Mesendoderm (in vitro differentiated cells): ENCODE results near the gene TMEM254.

Experiments used
- DNase-seq: peaks from one replicate; pipeline ENCODE4 v3.0.0; 2013
- H2AK5ac ChIP-seq: 2 replicates; pipeline ENCODE4 v1.6.1; 2013; ENCODE audit warnings: low read length, inconsistent platforms
- H2BK120ac ChIP-seq: 2 replicates; pipeline ENCODE4 v1.6.1; 2013; ENCODE audit warnings: low read depth, mild to moderate bottlenecking, low read length, moderate library complexity, mixed read lengths
- H2BK15ac ChIP-seq: replicated peaks from 2 replicates; pipeline ENCODE4 v1.6.1; 2013; ENCODE audit warnings: low read depth, mild to moderate bottlenecking, moderate library complexity
- H2BK5ac ChIP-seq: 2 replicates; pipeline ENCODE4 v1.6.1; 2013; ENCODE audit warnings: low read length, inconsistent platforms
- H3K18ac ChIP-seq: 2 replicates; pipeline ENCODE4 v1.6.1; 2013; ENCODE audit warnings: mild to moderate bottlenecking, low read length, mixed read lengths
- H3K23ac ChIP-seq: one replicate; pipeline ENCODE4 v1.6.1; 2013; ENCODE audit warnings: low read length
- H3K27ac ChIP-seq: 2 replicates; pipeline ENCODE4 v1.5.1; 2013; ENCODE audit warnings: low read depth, mild to moderate bottlenecking, inconsistent platforms, low read length, moderate library complexity
- H3K27me3 ChIP-seq: 2 replicates; pipeline ENCODE4 v1.6.1; 2013; ENCODE audit warnings: low read length, control low read depth, mild to moderate bottlenecking, inconsistent platforms; ENCODE audit not compliant: insufficient read depth, poor library complexity
- H3K36me3 ChIP-seq: 2 replicates; pipeline ENCODE4 v1.6.1; 2013; ENCODE audit warnings: low read length, inconsistent platforms; ENCODE audit not compliant: control insufficient read depth, insufficient read depth
- H3K4ac ChIP-seq: one replicate; pipeline ENCODE4 v1.6.1; 2013; ENCODE audit warnings: low read depth, mild to moderate bottlenecking, low read length, moderate library complexity
- H3K4me1 ChIP-seq: 2 replicates; pipeline ENCODE4 v1.6.1; 2013; ENCODE audit warnings: low read depth, low read length, inconsistent platforms; ENCODE audit not compliant: control insufficient read depth
- H3K4me2 ChIP-seq: 2 replicates; pipeline ENCODE4 v1.6.1; 2013; ENCODE audit warnings: low read length
- H3K4me3 ChIP-seq: 2 replicates; pipeline ENCODE4 v1.5.1; 2013; ENCODE audit warnings: mild to moderate bottlenecking, low read length
- H3K56ac ChIP-seq: one replicate; pipeline ENCODE4 v1.6.1; 2013; ENCODE audit warnings: low read length
- H3K79me1 ChIP-seq: 2 replicates; pipeline ENCODE4 v1.6.1; 2013; ENCODE audit warnings: low read length, inconsistent platforms
- H3K79me2 ChIP-seq: 2 replicates; pipeline ENCODE4 v1.6.1; 2013; ENCODE audit warnings: mild to moderate bottlenecking, low read length; ENCODE audit not compliant: control insufficient read depth, insufficient read depth
- H3K9ac ChIP-seq: 2 replicates; pipeline ENCODE4 v1.6.1; 2013; ENCODE audit warnings: low read length, inconsistent platforms
- H4K5ac ChIP-seq: one replicate; pipeline ENCODE4 v1.6.1; 2013; ENCODE audit warnings: low read length
- H4K8ac ChIP-seq: one replicate; pipeline ENCODE4 v1.6.1; 2013; ENCODE audit warnings: low read depth, mild to moderate bottlenecking, control low read depth, low read length, moderate library complexity
- WGBS: extraction: QIAGEN DNeasy Blood & Tissue Kit; methylation state at CpG from one replicate; pipeline ENCODE4 v1.1.7; 2013; ENCODE audit warnings: low lambda C conversion rate, missing lambda C conversion rate; ENCODE audit not compliant: insufficient coverage; ENCODE audit errors: extremely low coverage; 5-methylcytosine and 5-hydroxymethylcytosine counted together

The TMEM254 gene

DNA sequence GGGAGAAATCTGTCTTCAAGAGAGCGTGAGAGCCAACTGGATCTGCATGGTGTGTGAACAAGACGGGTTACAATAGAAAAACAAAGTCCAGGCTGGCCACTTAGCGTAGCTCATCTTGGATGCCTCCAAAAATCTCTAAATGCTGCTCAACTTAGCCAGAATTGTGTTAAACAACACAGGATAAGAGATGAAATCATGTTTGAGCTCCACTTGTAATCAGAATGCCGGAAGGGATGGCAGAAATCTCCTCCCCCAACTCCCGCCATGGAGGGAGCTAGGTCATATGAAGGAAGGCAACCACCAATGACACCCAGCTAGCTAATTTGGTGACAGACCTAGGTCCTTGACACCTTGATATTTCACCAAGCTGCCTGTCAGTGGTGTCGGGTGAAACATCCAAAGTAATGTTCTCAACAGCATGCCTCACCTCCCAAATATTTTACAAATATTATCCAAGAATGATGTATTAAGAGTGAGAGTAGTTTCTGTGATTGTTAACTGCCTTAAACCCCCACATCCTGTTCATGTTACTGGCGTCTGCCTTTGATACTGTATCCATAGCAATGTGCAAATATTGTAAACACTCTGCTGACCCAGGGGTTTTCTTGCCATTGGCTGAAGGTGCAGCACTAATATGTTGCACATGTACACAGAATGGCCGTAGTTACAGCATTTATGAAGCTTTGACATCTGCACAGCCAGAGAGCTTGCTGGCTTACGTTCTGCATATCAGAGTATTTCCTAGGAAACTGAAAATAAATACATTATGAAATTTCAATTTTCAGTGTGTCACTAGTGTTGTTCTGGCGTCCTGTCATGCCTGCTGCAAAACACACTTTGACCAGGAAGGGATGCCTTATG lies 25.8 kb downstream of the TMEM254 start:
- no peaks in the 10 kb centered on the region for H3K4me1 ChIP-seq
- H3K23ac ChIP-seq, result no peak overlapping the region
- no peak overlapping the region for H2BK120ac ChIP-seq
- no peaks in the 10 kb centered on the region for H3K36me3 ChIP-seq
- no peak overlapping the region for H4K8ac ChIP-seq
- no CpG with 5 or more reads among the region's 10 CpGs for WGBS
- H3K18ac ChIP-seq, result no peak overlapping the region
- H4K5ac ChIP-seq, result no peak overlapping the region
- H3K79me1 ChIP-seq, result no peaks in the 10 kb centered on the region
- H3K4ac ChIP-seq, result no peak overlapping the region
- H3K27me3 ChIP-seq, result no peaks in the 10 kb centered on the region
- no peaks in the 10 kb centered on the region for H3K79me2 ChIP-seq
- no peak overlapping the region for H3K4me2 ChIP-seq
- H2BK15ac ChIP-seq, result no peak overlapping the region
- no peak overlapping the region for H3K9ac ChIP-seq
- no peak overlapping the region for H2BK5ac ChIP-seq
- no peak overlapping the region for H3K56ac ChIP-seq
- no peak overlapping the region for H3K27ac ChIP-seq
- peak; percentile 25 for DNase-seq
- no peak overlapping the region for H3K4me3 ChIP-seq
- H2AK5ac ChIP-seq, result no peak overlapping the region

DNA sequence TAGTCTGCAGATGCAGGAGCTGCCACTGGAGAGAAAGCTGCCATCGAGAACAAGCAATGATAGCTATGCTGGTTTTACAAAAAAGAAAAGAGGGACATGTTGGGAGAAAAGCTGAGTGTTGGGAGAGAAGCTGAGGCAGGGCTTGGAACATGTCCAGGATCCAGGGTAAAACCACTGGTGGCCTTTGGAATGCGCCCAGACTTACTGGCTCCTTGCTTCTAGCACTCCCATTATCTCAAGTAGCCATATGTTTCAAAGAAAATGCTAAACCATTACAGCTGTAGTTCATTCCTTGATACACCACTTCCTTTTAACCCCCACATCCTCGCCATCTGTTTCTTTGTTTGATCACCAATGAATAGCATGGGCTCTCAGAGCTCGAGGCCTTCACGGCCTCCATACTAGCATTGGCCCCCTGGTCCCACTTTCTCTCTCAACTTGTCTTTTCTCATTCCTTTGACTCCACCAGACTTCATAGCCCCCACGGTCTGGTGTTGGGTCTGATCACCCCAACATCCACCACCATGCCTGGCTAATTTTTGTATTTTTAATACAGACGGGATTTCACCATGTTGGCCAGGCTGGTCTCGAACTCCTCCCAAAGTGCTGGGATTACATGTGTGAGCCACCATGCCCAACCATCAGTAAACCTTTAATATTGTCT lies 30.2 kb downstream of the TMEM254 start:
- Histone ChIP-seq H2AK5ac (no peak overlapping the region), H3K56ac (no peak overlapping the region), H3K4me2 (no peak overlapping the region), H3K36me3 (no peaks in the 10 kb centered on the region), H2BK5ac (no peak overlapping the region), H3K23ac (no peak overlapping the region), H3K4me3 (no peak overlapping the region), H3K79me2 (no peaks in the 10 kb centered on the region), H3K79me1 (no peaks in the 10 kb centered on the region), H3K27ac (no peak overlapping the region), H4K8ac (no peak overlapping the region), H3K18ac (no peak overlapping the region), H3K9ac (no peak overlapping the region), H3K27me3 (no peaks in the 10 kb centered on the region), H2BK15ac (no peak overlapping the region), H3K4me1 (no peaks in the 10 kb centered on the region), H4K5ac (no peak overlapping the region), H3K4ac (no peak overlapping the region), H2BK120ac (no peak overlapping the region)
- peak; percentile 21 for DNase-seq
- WGBS, result no CpG with 5 or more reads among the region's 8 CpGs

DNA sequence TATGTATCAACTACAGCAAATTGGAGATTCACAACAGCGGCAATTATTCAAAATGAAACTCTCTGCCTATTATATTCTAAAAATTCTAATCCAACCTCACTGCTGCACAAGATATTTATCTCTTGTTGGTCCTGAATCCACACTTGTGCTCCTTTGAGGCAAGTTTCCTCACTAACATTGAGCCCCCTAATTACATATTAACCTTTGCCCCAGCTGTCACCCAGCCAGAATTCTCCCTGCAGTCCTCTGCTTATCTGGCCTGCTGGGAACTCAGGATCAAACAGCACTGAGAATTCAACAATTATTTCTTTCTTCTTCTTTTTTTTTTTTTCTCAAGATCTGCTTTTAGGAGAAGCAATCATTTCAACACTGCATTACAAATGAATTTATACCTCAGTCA lies 32.5 kb downstream of the TMEM254 start:
- Histone ChIP-seq H3K36me3 (no peaks in the 10 kb centered on the region), H3K27me3 (no peaks in the 10 kb centered on the region), H3K4me1 (no peaks in the 10 kb centered on the region), H2BK120ac (no peak overlapping the region), H2BK15ac (no peak overlapping the region), H3K23ac (no peak overlapping the region), H3K56ac (no peak overlapping the region), H4K5ac (no peak overlapping the region), H3K27ac (no peak overlapping the region), H3K4ac (no peak overlapping the region), H3K4me3 (no peak overlapping the region), H3K9ac (no peak overlapping the region), H3K18ac (no peak overlapping the region), H3K79me1 (no peaks in the 10 kb centered on the region), H2AK5ac (no peak overlapping the region), H3K4me2 (no peak overlapping the region), H2BK5ac (no peak overlapping the region), H4K8ac (no peak overlapping the region), H3K79me2 (no peaks in the 10 kb centered on the region)
- no CpG with 5 or more reads among the region's 1 CpG for WGBS
- DNase-seq, result no peak

DNA sequence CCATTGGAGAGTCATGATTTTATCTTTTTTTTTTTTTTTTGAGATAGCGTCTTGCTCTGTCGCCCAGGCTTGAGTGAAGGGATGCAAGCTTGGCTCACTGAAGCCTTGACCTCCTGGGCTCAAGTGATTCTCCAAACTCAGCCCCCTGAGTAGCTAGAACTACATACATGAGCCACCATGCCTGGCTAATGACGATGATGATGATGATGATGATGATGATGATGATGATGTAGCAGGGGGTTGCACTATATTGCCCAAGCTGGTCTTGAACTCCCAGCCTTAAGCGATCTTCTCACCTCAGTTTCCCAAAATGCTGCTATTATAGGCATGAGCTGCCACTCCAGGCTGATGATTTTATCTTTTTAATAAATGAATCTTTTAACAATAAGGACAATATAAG lies 40.2 kb downstream of the TMEM254 start:
- no peaks in the 10 kb centered on the region for H3K4me1 ChIP-seq
- no peak overlapping the region for H2AK5ac ChIP-seq
- no peaks in the 10 kb centered on the region for H3K27me3 ChIP-seq
- DNase-seq, result no peak
- H3K79me2 ChIP-seq, result no peaks in the 10 kb centered on the region
- H3K4me3 ChIP-seq, result no peak overlapping the region
- H4K5ac ChIP-seq, result no peak overlapping the region
- H2BK5ac ChIP-seq, result no peak overlapping the region
- H3K56ac ChIP-seq, result no peak overlapping the region
- H3K18ac ChIP-seq, result no peak overlapping the region
- no peak overlapping the region for H3K4ac ChIP-seq
- no peaks in the 10 kb centered on the region for H3K79me1 ChIP-seq
- no peak overlapping the region for H2BK15ac ChIP-seq
- no peaks in the 10 kb centered on the region for H3K36me3 ChIP-seq
- WGBS, result no CpG with 5 or more reads among the region's 4 CpGs
- no peak overlapping the region for H3K9ac ChIP-seq
- H3K4me2 ChIP-seq, result no peak overlapping the region
- H4K8ac ChIP-seq, result no peak overlapping the region
- no peak overlapping the region for H3K23ac ChIP-seq
- H2BK120ac ChIP-seq, result no peak overlapping the region
- no peak overlapping the region for H3K27ac ChIP-seq

DNA sequence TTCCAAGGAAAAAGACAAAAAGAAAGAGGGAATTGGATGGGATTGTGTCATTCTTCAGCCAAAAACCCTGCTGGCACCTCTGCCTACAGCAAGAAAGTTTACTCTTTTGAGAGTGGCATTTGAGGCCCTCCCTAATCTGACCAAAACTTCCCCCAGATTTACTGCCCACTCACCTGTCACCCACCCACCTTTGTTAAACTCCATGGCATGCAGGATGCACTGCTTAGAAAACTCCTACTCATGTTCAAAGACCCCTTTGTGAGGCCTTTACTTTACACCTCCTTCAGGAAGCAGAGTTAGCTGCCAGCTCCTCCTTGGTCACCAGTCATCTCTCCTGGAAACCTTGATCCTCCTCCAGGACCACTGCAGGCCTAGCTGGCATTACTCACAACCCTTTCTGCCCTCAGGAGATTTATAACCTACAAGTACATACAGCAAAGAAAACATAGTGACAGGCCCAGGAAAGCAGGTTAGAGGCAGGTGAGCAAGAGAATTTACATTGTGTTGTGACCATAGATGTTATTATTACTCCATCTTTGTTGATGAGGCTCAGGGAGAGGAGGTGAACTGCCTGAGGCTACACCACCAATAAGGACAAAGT lies 43.7 kb downstream of the TMEM254 start:
- H2AK5ac ChIP-seq, result no peak overlapping the region
- no peak overlapping the region for H4K5ac ChIP-seq
- H3K4ac ChIP-seq, result no peak overlapping the region
- no peak overlapping the region for H3K27ac ChIP-seq
- H3K9ac ChIP-seq, result no peak overlapping the region
- no peak overlapping the region for H3K4me3 ChIP-seq
- H2BK5ac ChIP-seq, result no peak overlapping the region
- H3K18ac ChIP-seq, result no peak overlapping the region
- H4K8ac ChIP-seq, result no peak overlapping the region
- DNase-seq, result no peak
- no peak overlapping the region for H2BK15ac ChIP-seq
- H3K23ac ChIP-seq, result no peak overlapping the region
- H3K79me2 ChIP-seq, result no peaks in the 10 kb centered on the region
- H3K27me3 ChIP-seq, result no peaks in the 10 kb centered on the region
- no peaks in the 10 kb centered on the region for H3K36me3 ChIP-seq
- H3K79me1 ChIP-seq, result no peaks in the 10 kb centered on the region
- no peak overlapping the region for H2BK120ac ChIP-seq
- H3K4me1 ChIP-seq, result no peaks in the 10 kb centered on the region
- H3K56ac ChIP-seq, result no peak overlapping the region
- H3K4me2 ChIP-seq, result no peak overlapping the region
